Measurements from ENCODE around the gene C15orf61. TPM values are rescaled to one million over a fixed set of nuclear protein-coding genes. Genes with fewer than 3 reads are reported as not detected.

C15orf61 gene
- total and polyA plus RNA-seq, 8 donors, result 1.7 to 5.2 (median 2.8) TPM

DNA sequence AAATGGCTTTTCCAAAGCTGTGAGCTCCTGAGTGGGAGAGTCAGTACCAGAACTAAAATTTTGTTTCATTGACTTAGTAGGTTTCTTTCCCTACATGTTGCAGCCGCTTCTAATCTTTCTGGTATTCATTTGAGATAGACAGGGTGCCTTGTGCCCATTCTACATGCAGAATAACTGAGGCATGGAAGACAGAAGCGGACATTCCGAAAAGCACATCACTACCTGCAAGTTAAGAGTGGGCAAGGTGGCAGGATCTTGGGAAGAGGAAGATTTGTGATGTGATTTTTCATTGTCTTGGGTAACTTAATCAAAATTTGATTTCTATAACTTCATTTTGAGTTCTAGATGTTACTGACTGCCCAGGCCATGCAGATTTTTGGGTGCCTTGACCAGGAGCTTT, 23.5 kb downstream of the C15orf61 start:
- no peak overlapping the region for H3K27ac ChIP-seq
- FAIRE-seq (no peak), DNase-seq (no peak), ATAC-seq (no peak)
- peaks cover 4 to 10% (median 6%) of the 10 kb centered on the region in 3 donors for H3K4me1 ChIP-seq
- intact Hi-C loops (cut with DNase I), result no loop called here
- WGBS, 2 donors, result 80 to 93% methylated on average over 3 of the region's 3 CpGs
- H3K36me3 ChIP-seq, result no peaks in the 10 kb centered on the region
- no peaks in the 10 kb centered on the region for H3K9me3 ChIP-seq
- H3K27me3 ChIP-seq, result no peaks in the 10 kb centered on the region
- no peak overlapping the region for H3K4me3 ChIP-seq
- TF ChIP-seq, protein P1, sequence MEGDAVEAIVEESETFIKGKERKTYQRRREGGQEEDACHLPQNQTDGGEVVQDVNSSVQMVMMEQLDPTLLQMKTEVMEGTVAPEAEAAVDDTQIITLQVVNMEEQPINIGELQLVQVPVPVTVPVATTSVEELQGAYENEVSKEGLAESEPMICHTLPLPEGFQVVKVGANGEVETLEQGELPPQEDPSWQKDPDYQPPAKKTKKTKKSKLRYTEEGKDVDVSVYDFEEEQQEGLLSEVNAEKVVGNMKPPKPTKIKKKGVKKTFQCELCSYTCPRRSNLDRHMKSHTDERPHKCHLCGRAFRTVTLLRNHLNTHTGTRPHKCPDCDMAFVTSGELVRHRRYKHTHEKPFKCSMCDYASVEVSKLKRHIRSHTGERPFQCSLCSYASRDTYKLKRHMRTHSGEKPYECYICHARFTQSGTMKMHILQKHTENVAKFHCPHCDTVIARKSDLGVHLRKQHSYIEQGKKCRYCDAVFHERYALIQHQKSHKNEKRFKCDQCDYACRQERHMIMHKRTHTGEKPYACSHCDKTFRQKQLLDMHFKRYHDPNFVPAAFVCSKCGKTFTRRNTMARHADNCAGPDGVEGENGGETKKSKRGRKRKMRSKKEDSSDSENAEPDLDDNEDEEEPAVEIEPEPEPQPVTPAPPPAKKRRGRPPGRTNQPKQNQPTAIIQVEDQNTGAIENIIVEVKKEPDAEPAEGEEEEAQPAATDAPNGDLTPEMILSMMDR (IDR thresholded peaks at IDR 0.05), result no peak

DNA sequence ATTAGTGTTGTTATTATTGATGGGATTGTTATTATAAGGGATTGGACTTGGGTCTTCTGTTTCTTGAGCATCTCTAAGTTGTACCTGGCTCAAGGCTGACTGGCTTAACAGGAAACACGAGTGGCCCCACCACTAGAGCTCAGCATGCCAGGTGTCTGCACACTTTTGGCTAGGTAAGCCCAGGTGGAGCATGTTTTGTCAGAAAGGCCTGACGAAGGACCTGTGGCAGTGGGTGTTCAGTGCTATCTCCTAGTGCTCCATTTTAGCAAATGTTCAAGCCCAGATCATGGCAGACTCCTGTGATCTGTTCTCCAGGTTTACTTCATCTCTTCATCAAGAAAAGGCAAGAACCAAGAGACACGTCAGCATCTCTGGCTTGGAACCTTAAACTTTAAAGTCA, 24.9 kb downstream of the C15orf61 start:
- Histone ChIP-seq H3K4me3 (no peak overlapping the region), H3K4me1 (peaks cover 4 to 11% (median 6%) of the 10 kb centered on the region in 3 donors), H3K9me3 (no peaks in the 10 kb centered on the region), H3K27ac (no peak overlapping the region), H3K27me3 (no peaks in the 10 kb centered on the region), H3K36me3 (no peaks in the 10 kb centered on the region)
- no peak for ATAC-seq
- TF ChIP-seq, protein P1 (IDR thresholded peaks at IDR 0.05), result no peak
- no peak for FAIRE-seq
- DNase-seq, result no peak
- 62 to 73% methylated on average over 3 of the region's 3 CpGs for WGBS, 2 donors
- intact Hi-C loops (cut with DNase I), result no loop called here

DNA sequence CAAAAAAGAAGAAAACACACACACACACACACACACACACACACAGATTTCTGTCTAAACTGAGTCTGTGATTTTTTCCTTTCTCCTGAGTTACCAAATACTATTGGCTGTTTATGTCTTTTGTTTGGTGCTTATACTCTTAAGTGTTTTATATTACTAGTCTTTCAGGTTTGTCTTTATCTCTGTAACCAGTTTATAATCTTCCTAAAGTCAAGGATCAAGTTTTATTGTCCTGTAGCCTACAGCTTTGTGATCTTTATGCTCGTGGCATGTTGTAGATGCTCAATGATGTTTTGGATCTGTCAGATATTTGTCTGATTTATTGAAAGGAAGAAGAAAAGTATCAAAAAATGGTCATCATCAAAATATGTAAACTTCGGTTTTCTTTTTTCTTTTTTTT, 26.1 kb downstream of the C15orf61 start:
- Histone ChIP-seq H3K9me3 (no peaks in the 10 kb centered on the region), H3K27me3 (no peaks in the 10 kb centered on the region), H3K4me1 (peaks cover 0 to 6% (median 6%) of the 10 kb centered on the region in 3 donors), H3K27ac (no peak overlapping the region), H3K36me3 (peaks cover 0 to 4% (median 0%) of the 10 kb centered on the region in 3 donors), H3K4me3 (no peak overlapping the region)
- TF ChIP-seq, protein P1 (IDR thresholded peaks at IDR 0.05), result no peak
- FAIRE-seq, result no peak
- intact Hi-C loops (cut with DNase I), result no loop called here
- WGBS, 2 donors, result 71 to 76% methylated on average over 2 of the region's 2 CpGs
- DNase-seq, result no peak
- ATAC-seq, result no peak

DNA sequence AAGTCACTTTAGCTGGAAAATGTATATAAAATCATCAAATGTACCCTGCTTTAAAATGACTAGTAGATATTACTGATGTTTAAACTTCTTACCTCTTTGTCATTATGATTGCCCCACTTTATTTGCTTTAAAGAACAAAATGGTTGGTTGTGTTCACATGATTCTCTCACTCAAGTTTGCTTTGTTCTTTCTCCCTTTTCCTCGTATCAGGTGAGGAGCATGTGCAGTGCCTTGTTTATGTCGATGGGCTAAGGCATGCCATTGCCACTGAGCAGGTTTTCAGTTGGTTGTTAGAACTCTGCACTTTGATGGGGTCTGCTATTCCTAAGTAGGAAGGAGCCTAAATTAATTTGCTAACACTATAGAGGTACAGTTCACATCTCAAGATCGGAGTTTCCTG, 26.9 kb downstream of the C15orf61 start:
- Histone ChIP-seq H3K9me3 (no peaks in the 10 kb centered on the region), H3K4me1 (peaks cover 0 to 6% (median 6%) of the 10 kb centered on the region in 3 donors), H3K36me3 (peaks cover 0 to 4% (median 0%) of the 10 kb centered on the region in 3 donors), H3K27ac (no peak overlapping the region), H3K4me3 (no peak overlapping the region), H3K27me3 (no peaks in the 10 kb centered on the region)
- FAIRE-seq, result no peak
- TF ChIP-seq, protein P1 (IDR thresholded peaks at IDR 0.05), result no peak
- no peak for ATAC-seq
- WGBS, 2 donors, result 72% methylated on average over 3 of the region's 3 CpGs
- intact Hi-C loops (cut with DNase I), result no loop called here
- no peak for DNase-seq

DNA sequence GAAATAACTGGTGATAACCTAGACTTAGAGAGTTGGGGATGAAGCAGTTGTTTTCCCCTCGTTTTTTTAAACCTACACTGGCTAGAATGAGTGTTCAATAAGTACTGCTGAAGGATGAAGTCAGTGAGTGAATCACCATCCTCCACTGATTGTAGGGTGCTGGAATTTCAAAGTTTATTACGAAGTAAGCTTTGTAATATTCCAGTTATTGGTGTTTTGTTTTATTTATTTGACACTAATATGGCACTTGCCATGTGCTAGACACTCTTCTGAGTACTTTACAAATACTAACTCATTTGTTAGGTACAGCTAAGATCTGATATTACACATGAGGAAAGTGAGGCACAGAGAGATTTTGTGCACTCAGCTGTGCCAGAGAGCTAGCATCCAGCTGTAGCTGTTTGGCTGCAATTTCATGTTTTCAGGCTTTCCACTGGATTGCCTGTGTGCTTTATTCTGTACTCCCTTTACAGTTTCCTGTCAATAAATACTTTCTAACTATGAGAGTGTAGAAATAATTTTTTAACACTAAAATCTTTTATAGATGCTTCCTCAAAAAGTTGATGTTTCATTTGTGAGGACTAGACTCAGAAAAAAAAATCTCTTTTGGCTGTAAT, 27.4 kb downstream of the C15orf61 start:
- H3K4me1 ChIP-seq, result peaks cover 0 to 6% (median 6%) of the 10 kb centered on the region in 3 donors
- TF ChIP-seq, protein P1 (IDR thresholded peaks at IDR 0.05), result no peak
- FAIRE-seq (no peak), DNase-seq (no peak), ATAC-seq (peak in 1 of 4 donors; percentile 24)
- H3K36me3 ChIP-seq, result peaks cover 0 to 4% (median 0%) of the 10 kb centered on the region in 3 donors
- H3K27me3 ChIP-seq, result no peaks in the 10 kb centered on the region
- intact Hi-C loops (cut with DNase I), result no loop called here
- no peak overlapping the region for H3K4me3 ChIP-seq
- H3K27ac ChIP-seq, result no peak overlapping the region
- H3K9me3 ChIP-seq, result no peaks in the 10 kb centered on the region
- 73 to 80% methylated on average over 2 of the region's 2 CpGs for WGBS, 2 donors

All from pancreas (tissue), 10 donors.